Mammary epithelial cell (primary cell): ENCODE data around the gene GPR158.

Source experiments
- CTCF ChIP-seq, 2 donors: IDR thresholded peaks in 1 of 2; conservative IDR thresholded peaks in 1 of 2; 2 replicates each; pipeline ENCODE4 v1.5.1; 2011 to 2012; ENCODE audit warnings: inconsistent platforms in 2 of 2, low read length in 2 of 2, mild to moderate bottlenecking in 2 of 2, control low read depth in 1 of 2, low read depth in 1 of 2; ENCODE audit not compliant: insufficient read depth in 1 of 2; ENCODE audit errors: extremely low read depth in 1 of 2
- EZH2 ChIP-seq: IDR thresholded peaks from 2 replicates; pipeline ENCODE4 v1.6.1; 2012; ENCODE audit warnings: low read length, inconsistent platforms, borderline replicate concordance

GRCh38 chr10:25509151-25509550, 334.4 kb downstream of the GPR158 start:
- TF ChIP-seq CTCF (conservative IDR thresholded peaks at IDR 0.05 in 1 of 2, IDR thresholded peaks at IDR 0.05 in 1 of 2; ENCODE audit: extremely low read depth in 1 of 2, insufficient read depth in 1 of 2, low read depth in 1 of 2, low read length in 2 of 2) (no peak), EZH2 (no peak)
